ENCODE measurements around the gene SPEF1. TPM values are rescaled to one million over a fixed set of nuclear protein-coding genes. Genes with fewer than 3 reads are reported as not detected.

The SPEF1 gene
- total RNA-seq, 2 donors from 2014 or later = 0.66 to 1.3 TPM

GRCh38 chr20:3808544-3808943, 27.3 kb upstream of the SPEF1 start:
- Histone ChIP-seq H3K4me3 (no peak overlapping the region), H3K36me3 (replicated peaks in 1 of 2; ENCODE audit: insufficient read depth in 1 of 2, low read depth in 2 of 2) (no peaks in the 10 kb centered on the region), H3K9me3 (no peaks in the 10 kb centered on the region), H3K4me1 (peaks cover 75% of the 10 kb centered on the region), H3K27ac (peak overlapping the region; percentile 91 to 92 (median 91)), H3K27me3 (no peaks in the 10 kb centered on the region)
- 89 to 93% methylated on average over 3 of the region's 3 CpGs for WGBS, 2 donors
- TF ChIP-seq POLR2A (IDR thresholded peaks at IDR 0.05) (no peak), CTCF (IDR thresholded peaks at IDR 0.05) (no peak)
- intact Hi-C loops (cut with DNase I) = no loop called here
- DNase-seq (no peak), ATAC-seq (no peak)

DNA sequence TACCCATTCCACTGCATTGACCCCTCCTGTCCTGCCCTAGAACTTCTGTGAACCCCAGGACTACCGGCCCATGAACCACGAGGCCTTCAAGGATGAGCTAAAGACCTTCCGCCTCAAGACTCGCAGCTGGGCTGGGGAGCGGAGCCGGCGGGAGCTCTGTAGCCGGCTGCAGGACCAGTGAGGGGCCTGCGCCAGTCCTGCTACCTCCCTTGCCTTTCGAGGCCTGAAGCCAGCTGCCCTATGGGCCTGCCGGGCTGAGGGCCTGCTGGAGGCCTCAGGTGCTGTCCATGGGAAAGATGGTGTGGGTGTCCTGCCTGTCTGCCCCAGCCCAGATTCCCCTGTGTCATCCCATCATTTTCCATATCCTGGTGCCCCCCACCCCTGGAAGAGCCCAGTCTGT, 23.5 kb upstream of the SPEF1 start:
- ATAC-seq (no peak), DNase-seq (no peak)
- 87 to 93% methylated on average over 9 to 11 of the region's 11 CpGs for WGBS, 2 donors
- Histone ChIP-seq H3K27me3 (no peaks in the 10 kb centered on the region), H3K27ac (no peak overlapping the region), H3K9me3 (no peaks in the 10 kb centered on the region), H3K4me3 (no peak overlapping the region), H3K4me1 (peaks cover 46% of the 10 kb centered on the region), H3K36me3 (replicated peaks in 1 of 2; ENCODE audit: insufficient read depth in 1 of 2, low read depth in 2 of 2) (no peaks in the 10 kb centered on the region)
- no peak for TF ChIP-seq CTCF (IDR thresholded peaks at IDR 0.05)
- no peak for TF ChIP-seq POLR2A (IDR thresholded peaks at IDR 0.05)
- intact Hi-C loops (cut with DNase I) = no loop called here

DNA sequence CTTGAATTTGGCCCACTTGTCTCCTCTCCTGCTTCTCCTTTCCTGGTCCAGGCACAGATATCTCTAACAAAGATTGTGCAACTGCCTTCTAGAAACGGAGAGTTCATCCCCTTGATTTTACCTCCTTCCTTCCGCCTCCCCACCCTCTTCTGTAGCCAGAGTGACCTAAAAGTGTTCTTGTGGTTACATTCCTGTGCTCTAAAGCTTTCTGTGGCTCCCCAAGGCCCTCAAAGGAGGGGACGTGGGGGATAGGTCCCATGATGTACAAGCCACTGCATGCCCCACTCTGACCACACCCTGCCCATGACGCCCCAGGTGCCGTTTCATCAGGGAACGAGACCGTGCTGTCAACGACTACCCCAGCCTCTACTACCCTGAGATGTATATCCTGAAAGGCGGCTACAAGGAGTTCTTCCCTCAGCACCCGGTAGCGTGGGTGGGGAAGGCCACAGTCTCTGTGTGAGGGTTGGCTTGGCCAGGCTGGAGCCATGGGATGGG, 23.1 kb upstream of the SPEF1 start:
- Histone ChIP-seq H3K27ac (no peak overlapping the region), H3K4me3 (no peak overlapping the region), H3K9me3 (no peaks in the 10 kb centered on the region), H3K36me3 (replicated peaks in 1 of 2; ENCODE audit: insufficient read depth in 1 of 2, low read depth in 2 of 2) (no peaks in the 10 kb centered on the region), H3K27me3 (no peaks in the 10 kb centered on the region), H3K4me1 (peaks cover 44% of the 10 kb centered on the region)
- intact Hi-C loops (cut with DNase I) = no loop called here
- WGBS, 2 donors = 88 to 93% methylated on average over 6 to 11 of the region's 11 CpGs
- no peak for DNase-seq
- ATAC-seq = no peak
- TF ChIP-seq POLR2A (IDR thresholded peaks at IDR 0.05) = no peak
- TF ChIP-seq CTCF (IDR thresholded peaks at IDR 0.05) = no peak

GRCh38 chr20:3803854-3804253, 22.6 kb upstream of the SPEF1 start:
- no peak overlapping the region for H3K27ac ChIP-seq
- no peaks in the 10 kb centered on the region for H3K27me3 ChIP-seq
- H3K36me3 ChIP-seq (replicated peaks in 1 of 2; ENCODE audit: insufficient read depth in 1 of 2, low read depth in 2 of 2) = no peaks in the 10 kb centered on the region
- intact Hi-C loops (cut with DNase I) = no loop called here
- ATAC-seq = no peak
- H3K9me3 ChIP-seq = no peaks in the 10 kb centered on the region
- WGBS, 2 donors = 80 to 94% methylated on average over 5 to 6 of the region's 6 CpGs
- H3K4me1 ChIP-seq = peaks cover 42% of the 10 kb centered on the region
- TF ChIP-seq POLR2A (IDR thresholded peaks at IDR 0.05) (no peak), CTCF (IDR thresholded peaks at IDR 0.05) (no peak)
- no peak overlapping the region for H3K4me3 ChIP-seq
- DNase-seq = no peak

GRCh38 chr20:3803289-3803688, 22.0 kb upstream of the SPEF1 start:
- Histone ChIP-seq H3K4me1 (peaks cover 37% of the 10 kb centered on the region), H3K9me3 (no peaks in the 10 kb centered on the region), H3K27me3 (no peaks in the 10 kb centered on the region), H3K27ac (no peak overlapping the region), H3K4me3 (no peak overlapping the region), H3K36me3 (replicated peaks in 1 of 2; ENCODE audit: insufficient read depth in 1 of 2, low read depth in 2 of 2) (no peaks in the 10 kb centered on the region)
- intact Hi-C loops (cut with DNase I) = no loop called here
- 90 to 92% methylated on average over 2 to 13 of the region's 14 CpGs for WGBS, 2 donors
- TF ChIP-seq POLR2A (IDR thresholded peaks at IDR 0.05) = no peak
- no peak for TF ChIP-seq CTCF (IDR thresholded peaks at IDR 0.05)
- ATAC-seq (no peak), DNase-seq (no peak)

Data from body of pancreas (tissue), 4 donors.